Glutamatergic neuron (in vitro differentiated cells): Measurements from ENCODE around the gene RUNX3. TPM values are rescaled to one million over a fixed set of nuclear protein-coding genes. Genes with fewer than 3 reads are reported as not detected.

ENCODE experiments used
- DNase-seq: peaks from one replicate; pipeline ENCODE4 v3.0.0; 2022
- H3K27ac Mint-ChIP-seq: one replicate; pipeline ENCODE4 v1.8.0; 2020; ENCODE audit warnings: mild to moderate bottlenecking, mixed read lengths, inconsistent platforms; ENCODE audit not compliant: unreplicated experiment
- H3K27me3 Mint-ChIP-seq: one replicate; pipeline ENCODE4 v1.8.0; 2020; ENCODE audit warnings: mild to moderate bottlenecking, moderate library complexity, mixed read lengths, inconsistent platforms; ENCODE audit not compliant: unreplicated experiment
- H3K36me3 Mint-ChIP-seq: one replicate; pipeline ENCODE4 v1.8.0; 2020; ENCODE audit warnings: mild to moderate bottlenecking, mixed read lengths, inconsistent platforms; ENCODE audit not compliant: unreplicated experiment
- H3K4me1 Mint-ChIP-seq: one replicate; pipeline ENCODE4 v1.8.0; 2020; ENCODE audit warnings: mild to moderate bottlenecking, low read depth, mixed read lengths, inconsistent platforms; ENCODE audit not compliant: unreplicated experiment
- H3K4me3 Mint-ChIP-seq: one replicate; pipeline ENCODE4 v1.8.0; 2020; ENCODE audit warnings: mild to moderate bottlenecking, mixed read lengths, inconsistent platforms; ENCODE audit not compliant: unreplicated experiment
- H3K9me3 Mint-ChIP-seq: one replicate; pipeline ENCODE4 v1.8.0; 2020; ENCODE audit warnings: mild to moderate bottlenecking, moderate library complexity, mixed read lengths, inconsistent platforms; ENCODE audit not compliant: unreplicated experiment
- CTCF ChIP-seq: fragments of 200-600 bp; sonication (generic); IDR thresholded peaks from one replicate; pipeline ENCODE4 v1.5.0; 2021; ENCODE audit not compliant: partially characterized antibody, unreplicated experiment
- total RNA-seq: library from RNA; stranded (reverse); fragmentation: NEBNext Ultra II Directional; extraction: Animal tissue kit (Norgen Biotek cat#: 25700); gene quantifications from one replicate; pipeline ENCODE4 v1.2.1, GENCODE V29; 2021; ENCODE audit not compliant: unreplicated experiment

Gene RUNX3
- total RNA-seq, 1 donor from 2014 or later: 0.15 TPM

- no peak overlapping the region for H3K27ac Mint-ChIP-seq
- H3K4me3 Mint-ChIP-seq: no peak overlapping the region
- no peak for TF ChIP-seq CTCF
- peaks cover 2% of the 10 kb centered on the region for H3K9me3 Mint-ChIP-seq
- DNase-seq: no peak
- peaks cover 2% of the 10 kb centered on the region for H3K27me3 Mint-ChIP-seq
- no peaks in the 10 kb centered on the region for H3K4me1 Mint-ChIP-seq
- no peaks in the 10 kb centered on the region for H3K36me3 Mint-ChIP-seq
Measured at GRCh38 chr1:24867084-24867870, 62.8 kb downstream of the RUNX3 start.

GRCh38 chr1:24866211-24867083, 63.6 kb downstream of the RUNX3 start:
- no peaks in the 10 kb centered on the region for H3K4me1 Mint-ChIP-seq
- no peak for TF ChIP-seq CTCF
- DNase-seq: no peak
- no peak overlapping the region for H3K4me3 Mint-ChIP-seq
- peaks cover 2% of the 10 kb centered on the region for H3K9me3 Mint-ChIP-seq
- H3K36me3 Mint-ChIP-seq: no peaks in the 10 kb centered on the region
- no peak overlapping the region for H3K27ac Mint-ChIP-seq
- peaks cover 2% of the 10 kb centered on the region for H3K27me3 Mint-ChIP-seq

- H3K27ac Mint-ChIP-seq: no peak overlapping the region
- no peak for DNase-seq
Measured at GRCh38 chr1:24865587-24865986, 64.5 kb downstream of the RUNX3 start.

GRCh38 chr1:24865168-24865567, 64.9 kb downstream of the RUNX3 start:
- Mint-ChIP-seq H3K27me3 (peaks cover 2% of the 10 kb centered on the region), H3K36me3 (no peaks in the 10 kb centered on the region), H3K4me1 (no peaks in the 10 kb centered on the region), H3K9me3 (peaks cover 2% of the 10 kb centered on the region), H3K4me3 (no peak overlapping the region), H3K27ac (no peak overlapping the region)
- no peak for TF ChIP-seq CTCF
- no peak for DNase-seq

More at GRCh38 chr1:24865587-24865986, 64.5 kb downstream of the RUNX3 start:
- TF ChIP-seq CTCF: no peak
- no peaks in the 10 kb centered on the region for H3K4me1 Mint-ChIP-seq
- peaks cover 2% of the 10 kb centered on the region for H3K9me3 Mint-ChIP-seq
- no peak overlapping the region for H3K4me3 Mint-ChIP-seq
- H3K36me3 Mint-ChIP-seq: no peaks in the 10 kb centered on the region
- peaks cover 2% of the 10 kb centered on the region for H3K27me3 Mint-ChIP-seq
